ENCODE data around the gene RAB3B. TPM values are rescaled to one million over a fixed set of nuclear protein-coding genes. Genes with fewer than 3 reads are reported as not detected.

RAB3B gene
- total RNA-seq, 1 donor from 2014 or later = not detected

DNA sequence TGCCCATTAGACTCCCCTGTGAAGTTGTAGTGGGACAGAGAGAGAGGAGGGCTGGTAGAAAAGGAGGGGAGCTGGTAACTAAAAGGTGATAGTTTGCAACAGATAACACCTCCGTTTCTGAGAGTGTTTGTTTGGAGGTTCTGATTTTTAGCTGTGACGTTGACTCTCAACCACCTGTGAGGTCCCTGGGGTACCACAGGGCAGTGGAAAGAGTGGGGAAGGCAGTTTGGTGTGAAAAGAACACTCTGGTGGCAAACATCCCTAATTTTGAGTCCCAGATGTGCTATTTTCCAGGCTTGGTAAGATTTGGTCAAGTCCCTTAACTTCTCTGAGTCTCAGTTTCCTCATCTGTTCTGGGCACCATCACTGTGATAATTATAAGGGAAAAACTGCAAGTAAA lies 29.3 kb downstream of the RAB3B start:
- intact Hi-C loops (cut with micrococcal nuclease) = no loop called here
- no peak for DNase-seq
- no peak for ATAC-seq

GRCh38 chr1:51960262-51960661 lies 30.2 kb downstream of the RAB3B start:
- DNase-seq (no peak), ATAC-seq (no peak)
- intact Hi-C loops (cut with micrococcal nuclease) = no loop called here

DNA sequence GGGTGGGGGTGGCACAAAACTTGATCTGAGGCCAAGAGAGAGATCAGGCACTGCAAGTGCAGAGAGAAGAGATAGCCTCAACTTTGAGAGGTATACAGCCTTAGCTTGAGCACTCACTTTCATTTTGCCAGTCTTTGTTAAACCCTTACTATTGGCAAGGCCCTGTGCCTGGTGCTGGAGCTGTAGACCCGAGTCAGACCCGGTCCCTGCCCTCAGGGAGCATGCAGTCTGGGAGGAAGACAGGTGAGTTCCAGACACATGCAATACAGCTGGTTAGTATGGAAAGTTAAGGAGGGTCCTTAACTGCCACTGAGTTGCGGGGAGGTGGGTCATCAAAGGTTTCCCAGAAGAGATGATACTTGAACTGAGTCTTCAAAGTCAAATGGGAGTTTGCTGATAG lies 31.7 kb downstream of the RAB3B start:
- intact Hi-C loops (cut with micrococcal nuclease) = no loop called here
- DNase-seq = no peak
- ATAC-seq = no peak

DNA sequence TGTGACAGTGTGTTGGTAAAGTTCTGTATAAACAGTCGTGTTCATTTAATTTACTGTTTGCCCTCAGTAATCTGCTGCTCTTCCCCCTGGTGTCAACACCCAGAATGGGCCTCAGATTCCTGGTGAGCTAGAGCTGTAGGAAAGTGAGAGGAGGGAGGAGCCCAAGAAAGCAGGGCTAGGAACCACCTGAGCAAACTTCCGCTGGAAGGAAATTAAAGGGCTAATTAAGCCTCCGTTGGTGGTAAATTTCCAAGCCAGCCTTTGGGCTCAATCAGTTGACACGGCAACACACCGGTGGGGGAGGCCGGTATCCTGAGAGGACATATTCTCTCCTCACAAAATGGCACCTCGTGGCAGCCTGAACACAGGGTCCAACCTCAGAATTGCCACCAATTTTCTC lies 32.9 kb downstream of the RAB3B start:
- intact Hi-C loops (cut with micrococcal nuclease) = no loop called here
- no peak for ATAC-seq

DNA sequence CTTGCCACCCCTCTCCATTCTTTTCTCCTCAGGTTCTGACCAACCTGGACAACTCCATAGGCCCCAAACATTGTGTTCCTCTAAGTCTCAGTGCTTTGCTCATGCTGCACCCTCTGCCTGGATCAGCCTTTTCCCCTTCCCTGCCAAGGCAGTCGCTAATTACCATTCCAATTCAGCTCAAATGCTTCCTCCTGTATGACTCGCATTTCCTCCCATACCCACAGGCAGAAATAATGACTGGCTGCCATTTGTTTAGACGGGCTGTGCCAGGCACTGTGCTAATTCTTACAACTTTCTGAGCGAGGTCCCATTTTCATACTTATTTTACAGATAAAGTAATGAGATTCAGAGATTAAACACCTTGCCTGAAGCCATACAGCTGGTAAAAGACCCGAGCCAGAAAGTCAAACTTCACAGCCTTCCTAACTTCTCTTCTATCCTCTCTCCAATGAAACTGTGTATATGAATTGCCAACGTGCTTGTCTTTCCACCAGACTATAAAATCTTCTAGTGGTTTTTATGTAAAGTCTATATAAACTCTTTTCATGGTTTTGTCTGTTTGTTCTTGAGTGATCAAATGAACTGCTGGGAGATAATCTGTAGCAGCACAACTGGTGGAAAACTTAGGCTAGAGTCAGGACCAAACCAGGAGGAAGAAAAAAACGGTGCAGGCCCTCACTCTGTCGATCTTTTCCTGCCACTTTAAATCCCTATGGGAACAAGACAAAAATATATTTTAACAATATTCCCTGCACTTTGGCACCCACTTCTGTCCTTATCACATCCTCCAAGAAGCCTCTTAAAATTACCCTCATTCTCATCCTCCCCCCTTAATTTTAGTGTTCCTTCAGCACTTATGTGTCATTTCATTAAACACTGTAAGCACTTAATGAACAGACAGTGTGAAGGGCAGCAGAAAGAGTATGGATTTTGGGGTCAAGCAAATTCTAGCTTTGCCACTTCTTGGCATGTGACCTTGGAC lies 33.7 kb downstream of the RAB3B start:
- DNase-seq = no peak
- no peak for ATAC-seq
- intact Hi-C loops (cut with micrococcal nuclease) = no loop called here

More for the DNA sequence above, 32.9 kb downstream of the RAB3B start:
- DNase-seq = no peak

GRCh38 chr1:51955797-51956527 lies 34.5 kb downstream of the RAB3B start:
- ATAC-seq (no peak), DNase-seq (no peak)
- intact Hi-C loops (cut with micrococcal nuclease) = no loop called here

GRCh38 chr1:51954783-51955182 lies 35.7 kb downstream of the RAB3B start:
- ATAC-seq (no peak), DNase-seq (no peak)
- intact Hi-C loops (cut with micrococcal nuclease) = no loop called here

- intact Hi-C loops (cut with micrococcal nuclease) = no loop called here
- DNase-seq = no peak
- ATAC-seq = no peak
Observed at GRCh38 chr1:51953079-51953478, 37.4 kb downstream of the RAB3B start.

GRCh38 chr1:51952638-51953037 lies 37.9 kb downstream of the RAB3B start:
- DNase-seq (no peak), ATAC-seq (no peak)
- intact Hi-C loops (cut with micrococcal nuclease) = no loop called here

DNA sequence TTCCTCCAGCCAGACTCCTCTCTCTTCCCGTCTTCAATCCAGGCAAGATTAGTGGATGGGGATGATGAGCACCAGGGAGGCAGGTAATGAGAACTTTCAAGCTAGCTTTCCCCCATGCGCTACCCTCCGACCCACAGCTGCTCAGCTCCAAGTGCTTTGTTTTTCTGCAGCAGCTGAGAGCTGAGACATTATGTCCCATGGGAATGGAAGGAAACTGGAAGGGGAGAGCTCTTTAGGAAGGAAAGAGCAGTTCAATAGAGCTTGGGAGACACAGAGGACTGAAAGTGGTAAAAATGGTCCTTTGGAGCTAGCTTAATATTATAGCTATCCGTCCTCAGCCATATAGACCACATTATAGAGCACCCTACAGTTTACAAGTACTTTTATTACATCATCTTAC lies 39.8 kb downstream of the RAB3B start:
- intact Hi-C loops (cut with micrococcal nuclease) = no loop called here
- no peak for DNase-seq
- no peak for ATAC-seq

DNA sequence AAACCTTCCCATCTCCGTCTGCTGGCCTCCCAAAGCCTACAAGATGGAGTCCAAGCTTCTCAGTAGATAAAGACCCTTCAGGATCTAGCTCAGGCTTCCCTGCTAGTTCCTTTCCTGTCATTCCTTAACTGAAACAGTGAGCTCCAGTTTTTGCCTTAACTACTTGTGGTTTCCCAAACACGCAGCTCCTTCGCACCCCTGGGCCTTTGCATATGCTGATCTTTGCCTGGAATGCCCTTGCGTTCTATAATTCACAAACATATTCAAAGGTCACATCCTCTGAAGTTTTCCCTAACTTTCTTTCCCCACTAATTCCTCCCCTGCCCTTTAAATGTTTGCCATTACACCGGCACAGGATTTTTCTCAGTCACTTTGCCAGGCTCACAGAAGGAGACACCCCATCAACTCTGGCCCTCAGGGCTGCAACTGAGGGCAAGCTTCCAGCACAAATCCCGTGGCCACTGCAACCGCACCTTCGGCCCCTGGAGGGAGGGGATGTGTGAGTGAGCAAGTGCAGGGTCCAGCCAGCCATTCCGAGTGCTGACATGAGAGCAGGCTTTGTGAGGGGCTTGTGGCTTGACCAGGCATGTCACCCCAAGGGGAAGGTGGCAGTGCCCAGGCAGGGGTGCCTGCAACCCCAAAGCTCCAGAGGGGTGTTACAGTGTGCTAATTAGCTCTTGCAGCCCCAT lies 41.3 kb downstream of the RAB3B start:
- intact Hi-C loops (cut with micrococcal nuclease) = no loop called here
- no peak for DNase-seq

DNA sequence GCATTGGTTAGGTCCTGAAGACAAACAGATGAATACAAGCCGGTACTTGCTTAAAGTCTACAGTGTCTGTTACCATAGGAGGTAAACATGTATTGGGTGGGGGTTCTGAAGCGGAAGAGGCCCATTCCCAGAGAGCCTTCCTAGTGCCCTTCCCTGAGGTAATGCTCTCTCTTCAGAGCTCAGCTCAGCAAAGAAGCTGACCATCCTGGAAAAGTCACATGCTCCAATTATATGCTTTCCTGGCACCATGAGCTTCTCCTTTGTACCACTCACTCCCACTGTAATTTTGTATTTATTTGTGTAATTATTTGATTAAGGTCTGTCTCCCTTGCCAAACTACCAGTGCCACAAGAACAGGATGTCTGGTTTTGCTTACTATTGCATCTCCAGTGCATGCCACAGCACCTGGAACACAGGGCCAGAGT lies 42.0 kb downstream of the RAB3B start:
- intact Hi-C loops (cut with micrococcal nuclease) = no loop called here
- ATAC-seq = no peak
- no peak for DNase-seq

More for the DNA sequence above, 41.3 kb downstream of the RAB3B start:
- ATAC-seq = no peak

DNA sequence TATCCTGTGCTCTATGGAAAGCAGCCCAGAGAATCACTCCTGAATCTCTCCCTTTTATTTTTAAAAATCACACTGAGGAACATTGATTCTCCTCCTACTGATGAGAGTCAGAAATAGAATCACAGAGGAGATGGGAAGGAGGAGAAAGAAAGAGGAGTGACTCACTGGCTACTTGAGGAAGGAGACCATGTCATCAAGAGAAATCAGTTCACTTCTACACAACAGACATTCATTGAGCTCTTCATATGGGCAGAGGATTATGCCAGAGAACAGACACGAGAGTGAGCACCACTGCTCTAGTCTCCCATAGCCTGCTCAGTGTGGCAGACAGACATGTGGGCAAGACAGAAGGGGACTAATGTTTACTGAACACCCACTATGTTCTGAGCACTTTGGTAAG lies 44.2 kb downstream of the RAB3B start:
- intact Hi-C loops (cut with micrococcal nuclease) = no loop called here
- ATAC-seq (no peak), DNase-seq (no peak)

- no peak for ATAC-seq
- intact Hi-C loops (cut with micrococcal nuclease) = no loop called here
Observed at GRCh38 chr1:51945591-51945990, 44.9 kb downstream of the RAB3B start.

DNA sequence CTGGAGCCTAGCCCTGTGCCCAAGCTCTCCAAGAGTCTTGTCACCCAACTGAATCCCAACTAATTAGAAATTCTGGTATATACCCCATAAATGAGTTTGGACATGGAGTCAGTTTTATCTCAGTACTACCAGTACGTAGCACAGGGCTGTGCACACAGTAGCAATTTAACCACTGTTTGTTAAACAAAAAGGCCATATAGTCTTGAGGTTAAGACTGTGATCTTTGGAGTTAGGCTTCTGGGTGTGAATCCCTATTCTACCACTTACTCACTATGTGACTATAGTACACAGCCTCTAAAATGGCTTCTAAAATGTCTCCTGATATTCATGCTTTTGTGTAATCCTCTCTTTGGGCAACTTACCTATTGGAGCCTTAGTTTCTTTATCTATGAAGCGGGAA lies 48.2 kb downstream of the RAB3B start:
- ATAC-seq = no peak
- intact Hi-C loops (cut with micrococcal nuclease) = no loop called here

More at GRCh38 chr1:51945591-51945990, 44.9 kb downstream of the RAB3B start:
- no peak for DNase-seq

GRCh38 chr1:51941528-51941927 lies 49.0 kb downstream of the RAB3B start:
- no peak for ATAC-seq
- intact Hi-C loops (cut with micrococcal nuclease) = no loop called here
- no peak for DNase-seq

More for the DNA sequence above, 48.2 kb downstream of the RAB3B start:
- no peak for DNase-seq

- ATAC-seq (no peak), DNase-seq (no peak)
- intact Hi-C loops (cut with micrococcal nuclease) = no loop called here
Observed at GRCh38 chr1:51937112-51937511, 53.4 kb downstream of the RAB3B start.

GRCh38 chr1:51936531-51936930 lies 54.0 kb downstream of the RAB3B start:
- ATAC-seq (no peak), DNase-seq (no peak)
- intact Hi-C loops (cut with micrococcal nuclease) = no loop called here

GRCh38 chr1:51933344-51933743 lies 57.2 kb downstream of the RAB3B start:
- DNase-seq (no peak), ATAC-seq (no peak)
- intact Hi-C loops (cut with micrococcal nuclease) = no loop called here

- DNase-seq = no peak
- ATAC-seq = no peak
- intact Hi-C loops (cut with micrococcal nuclease) = no loop called here
Observed at GRCh38 chr1:51930329-51930728, 60.2 kb downstream of the RAB3B start.
